OCI-LY1 (cell line): ENCODE measurements around the gene PATJ.

Experiments
- H2AFZ ChIP-seq: fragments of 200-600 bp; sonication (generic), shearing (Covaris generic); 2 replicates; pipeline ENCODE4 v1.6.0; 2014; ENCODE audit warnings: antibody characterized with exemption, mild to moderate bottlenecking, low read length
- H3F3A ChIP-seq: fragments of 200-600 bp; sonication (generic), shearing (Covaris generic); 2 replicates; pipeline ENCODE4 v1.6.0; 2014; ENCODE audit warnings: mild to moderate bottlenecking, antibody characterized with exemption, low read length, moderate library complexity; ENCODE audit not compliant: insufficient read depth
- H3K27ac ChIP-seq: fragments of 200-600 bp; sonication (generic); 2 replicates; pipeline ENCODE4 v1.5.1; 2014; ENCODE audit warnings: low read length, mixed run types, mild to moderate bottlenecking, low read depth; ENCODE audit not compliant: poor library complexity, severe bottlenecking
- H3K27me3 ChIP-seq: fragments of 200-600 bp; sonication (generic); 2 replicates; pipeline ENCODE4 v1.6.0; 2014; ENCODE audit warnings: antibody characterized with exemption, mild to moderate bottlenecking, low read length, moderate library complexity; ENCODE audit not compliant: insufficient read depth
- H3K36me3 ChIP-seq: fragments of 200-600 bp; sonication (generic); 2 replicates; pipeline ENCODE4 v1.6.1; 2014; ENCODE audit warnings: mild to moderate bottlenecking, antibody characterized with exemption, low read length, moderate library complexity, mixed read lengths; ENCODE audit not compliant: insufficient read depth
- H3K4me1 ChIP-seq: fragments of 200-600 bp; sonication (generic); 2 replicates; pipeline ENCODE4 v1.5.1; 2014; ENCODE audit warnings: mild to moderate bottlenecking, low read length, moderate library complexity; ENCODE audit not compliant: insufficient read depth, severe bottlenecking
- H3K4me2 ChIP-seq: fragments of 200-600 bp; sonication (generic), shearing (Covaris generic); 2 replicates; pipeline ENCODE4 v1.6.1; 2014; ENCODE audit warnings: low read length
- H3K4me3 ChIP-seq: fragments of 200-600 bp; sonication (generic); 2 replicates; pipeline ENCODE4 v1.5.1; 2014; ENCODE audit warnings: low read length, low read depth, mild to moderate bottlenecking, mixed read lengths; ENCODE audit not compliant: poor library complexity, severe bottlenecking
- H3K79me2 ChIP-seq: fragments of 200-600 bp; shearing (Covaris generic); 2 replicates; pipeline ENCODE4 v1.6.1; 2016; ENCODE audit warnings: mixed run types, low read length, mixed read lengths; ENCODE audit not compliant: insufficient read depth
- H3K9ac ChIP-seq: fragments of 200-600 bp; sonication (generic), shearing (Covaris generic); 2 replicates; pipeline ENCODE4 v1.6.1; 2014; ENCODE audit warnings: mild to moderate bottlenecking, low read length, mixed read lengths
- H3K9me2 ChIP-seq: fragments of 200-600 bp; sonication (generic), shearing (Covaris generic); 2 replicates; pipeline ENCODE4 v1.6.1; 2014; ENCODE audit warnings: low read depth, mild to moderate bottlenecking, low read length, mixed read lengths
- H3K9me3 ChIP-seq: fragments of 200-600 bp; shearing (Covaris generic); 2 replicates; pipeline ENCODE4 v1.6.1; 2014; ENCODE audit warnings: low read length, mixed read lengths
- H4K20me1 ChIP-seq: fragments of 200-600 bp; sonication (generic), shearing (Covaris generic); 2 replicates; pipeline ENCODE4 v1.6.0; 2016; ENCODE audit warnings: mild to moderate bottlenecking, low read length; ENCODE audit not compliant: insufficient read depth
- EZH2 ChIP-seq: fragments of 200-600 bp; sonication (generic), shearing (Covaris generic); IDR thresholded peaks from 2 replicates; pipeline ENCODE4 v1.8.0; 2017; ENCODE audit warnings: borderline replicate concordance, mixed run types, mild to moderate bottlenecking, antibody characterized with exemption, low read length, moderate library complexity, mixed read lengths
- TF ChIP-seq, protein P1 (sequence below): fragments of 200-600 bp; sonication (generic), shearing (Covaris generic); IDR thresholded peaks from 2 replicates; pipeline ENCODE4 v1.5.1; 2017; ENCODE audit warnings: mild to moderate bottlenecking, antibody characterized with exemption, low read length, moderate library complexity, mixed read lengths

The PATJ gene

DNA sequence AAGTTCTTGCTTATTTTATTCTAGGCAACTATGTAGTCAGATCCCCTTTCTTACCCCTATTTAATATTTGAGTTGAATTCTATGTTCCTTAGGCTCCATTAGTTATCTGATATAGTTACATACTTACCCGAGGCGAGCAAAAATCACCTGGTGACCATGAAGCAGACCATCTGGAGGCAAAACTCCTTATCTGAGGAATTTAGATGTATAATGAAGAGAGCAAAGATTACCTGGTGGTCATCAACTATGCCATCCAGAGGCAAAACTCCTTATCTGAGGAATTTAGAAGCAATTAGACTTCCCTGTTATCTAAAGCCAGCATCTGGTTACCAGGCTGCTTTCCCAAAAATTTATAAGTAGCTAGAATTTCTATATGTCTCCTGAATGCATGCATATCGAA is 129.9 kb downstream of the PATJ start:
- Histone ChIP-seq H3K4me1 (no peaks in the 10 kb centered on the region), H3F3A (no peaks in the 10 kb centered on the region), H3K4me2 (no peak overlapping the region), H3K36me3 (peaks cover 23% of the 10 kb centered on the region), H3K9ac (no peak overlapping the region), H3K27me3 (no peaks in the 10 kb centered on the region), H3K9me3 (peaks cover 14% of the 10 kb centered on the region; the same call in 1 of the 2 replicates), H3K4me3 (no peak overlapping the region), H2AFZ (no peak overlapping the region), H3K79me2 (no peaks in the 10 kb centered on the region), H3K9me2 (no peaks in the 10 kb centered on the region), H4K20me1 (no peaks in the 10 kb centered on the region), H3K27ac (no peak overlapping the region)
- TF ChIP-seq, protein P1, sequence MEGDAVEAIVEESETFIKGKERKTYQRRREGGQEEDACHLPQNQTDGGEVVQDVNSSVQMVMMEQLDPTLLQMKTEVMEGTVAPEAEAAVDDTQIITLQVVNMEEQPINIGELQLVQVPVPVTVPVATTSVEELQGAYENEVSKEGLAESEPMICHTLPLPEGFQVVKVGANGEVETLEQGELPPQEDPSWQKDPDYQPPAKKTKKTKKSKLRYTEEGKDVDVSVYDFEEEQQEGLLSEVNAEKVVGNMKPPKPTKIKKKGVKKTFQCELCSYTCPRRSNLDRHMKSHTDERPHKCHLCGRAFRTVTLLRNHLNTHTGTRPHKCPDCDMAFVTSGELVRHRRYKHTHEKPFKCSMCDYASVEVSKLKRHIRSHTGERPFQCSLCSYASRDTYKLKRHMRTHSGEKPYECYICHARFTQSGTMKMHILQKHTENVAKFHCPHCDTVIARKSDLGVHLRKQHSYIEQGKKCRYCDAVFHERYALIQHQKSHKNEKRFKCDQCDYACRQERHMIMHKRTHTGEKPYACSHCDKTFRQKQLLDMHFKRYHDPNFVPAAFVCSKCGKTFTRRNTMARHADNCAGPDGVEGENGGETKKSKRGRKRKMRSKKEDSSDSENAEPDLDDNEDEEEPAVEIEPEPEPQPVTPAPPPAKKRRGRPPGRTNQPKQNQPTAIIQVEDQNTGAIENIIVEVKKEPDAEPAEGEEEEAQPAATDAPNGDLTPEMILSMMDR = no peak
- no peak for TF ChIP-seq EZH2

DNA sequence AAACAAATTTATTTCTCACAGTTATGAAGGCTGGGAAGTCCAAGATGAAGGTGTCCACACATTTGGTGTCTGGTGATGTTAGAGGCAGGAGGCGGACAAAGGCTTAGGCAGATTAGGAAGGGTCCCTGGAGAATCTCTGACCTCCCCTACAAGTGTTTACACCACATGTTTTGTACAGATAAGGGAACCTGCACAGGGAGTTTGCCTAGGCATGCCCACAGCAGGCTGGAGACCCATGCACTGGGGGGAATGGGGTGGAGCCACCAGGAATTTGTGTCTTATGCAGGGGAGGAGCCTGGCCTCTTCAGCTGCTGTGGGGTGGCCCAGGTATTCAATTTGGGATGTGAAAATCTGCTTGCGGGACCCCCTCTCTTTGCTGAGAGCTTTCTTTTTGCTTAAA is 131.3 kb downstream of the PATJ start:
- Histone ChIP-seq H3K9me2 (no peaks in the 10 kb centered on the region), H3K9me3 (peaks cover 14% of the 10 kb centered on the region; the same call in 1 of the 2 replicates), H3K4me3 (no peak overlapping the region), H2AFZ (no peak overlapping the region), H3F3A (no peaks in the 10 kb centered on the region), H3K27ac (no peak overlapping the region), H3K79me2 (no peaks in the 10 kb centered on the region), H3K36me3 (peaks cover 23% of the 10 kb centered on the region), H4K20me1 (no peaks in the 10 kb centered on the region), H3K4me1 (no peaks in the 10 kb centered on the region), H3K9ac (no peak overlapping the region), H3K27me3 (no peaks in the 10 kb centered on the region), H3K4me2 (no peak overlapping the region)
- TF ChIP-seq EZH2 = no peak
- TF ChIP-seq, protein P1 = no peak

DNA sequence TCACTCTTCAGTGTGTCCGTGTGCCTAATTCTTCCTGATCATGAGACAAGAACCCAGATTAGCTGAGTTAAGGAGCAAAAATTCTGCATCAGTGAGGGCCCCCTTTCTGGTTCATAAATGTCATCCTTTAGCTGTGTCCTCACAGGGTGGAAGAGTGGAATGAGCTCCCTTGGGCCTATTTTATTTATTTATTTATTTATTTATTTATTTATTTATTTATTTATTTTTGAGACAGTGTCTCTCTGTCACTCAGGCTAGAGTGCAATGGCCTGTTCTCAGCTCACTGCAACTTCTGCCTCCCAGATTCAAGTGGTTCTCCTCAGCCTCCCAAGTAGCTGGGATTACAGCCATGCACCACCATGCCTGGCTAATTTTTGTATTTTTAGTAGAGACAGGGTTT is 131.7 kb downstream of the PATJ start:
- no peaks in the 10 kb centered on the region for H3F3A ChIP-seq
- H3K4me2 ChIP-seq = no peak overlapping the region
- no peaks in the 10 kb centered on the region for H3K27me3 ChIP-seq
- H3K4me1 ChIP-seq = no peaks in the 10 kb centered on the region
- H3K9me3 ChIP-seq = peaks cover 14% of the 10 kb centered on the region; the same call in 1 of the 2 replicates
- no peak overlapping the region for H3K27ac ChIP-seq
- no peaks in the 10 kb centered on the region for H4K20me1 ChIP-seq
- TF ChIP-seq, protein P1 = no peak
- no peak for TF ChIP-seq EZH2
- peaks cover 23% of the 10 kb centered on the region for H3K36me3 ChIP-seq
- no peaks in the 10 kb centered on the region for H3K9me2 ChIP-seq
- H3K4me3 ChIP-seq = no peak overlapping the region
- no peaks in the 10 kb centered on the region for H3K79me2 ChIP-seq
- no peak overlapping the region for H2AFZ ChIP-seq
- no peak overlapping the region for H3K9ac ChIP-seq
